Embryonic facial prominence (tissue), 1 donor: Measurements from ENCODE around the gene KIAA1671.
"Not testable (repeated sequence)": the region's sequence is repeated elsewhere in the genome, so short reads cannot be mapped to it uniquely, and the experiment has no call there.

ENCODE experiments used
- DNase-seq: peaks from one replicate; pipeline ENCODE4 v3.0.0-alpha.2; 2016; ENCODE audit errors: extremely low spot score

The KIAA1671 gene

DNA sequence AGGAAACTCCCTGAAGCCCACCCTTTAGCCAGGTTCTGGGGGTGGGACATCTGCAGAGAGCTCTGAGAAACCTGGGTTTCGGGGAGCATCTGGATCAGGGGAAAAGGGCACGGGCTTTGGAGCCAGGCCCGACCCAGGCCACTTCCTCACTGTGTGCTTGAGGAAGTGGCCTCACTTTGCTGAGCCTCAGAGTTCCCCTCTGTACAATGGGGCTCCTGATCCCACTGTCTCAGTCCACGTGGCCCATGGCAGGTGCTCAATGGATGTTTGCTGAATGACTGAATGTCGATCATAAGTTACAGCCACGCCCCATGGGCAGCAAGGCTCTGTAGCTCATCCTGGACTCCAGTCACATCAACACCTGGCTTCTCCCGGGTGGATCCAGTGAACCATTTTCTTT is 248.5 kb downstream of the KIAA1671 start:
- DNase-seq: no peak

DNA sequence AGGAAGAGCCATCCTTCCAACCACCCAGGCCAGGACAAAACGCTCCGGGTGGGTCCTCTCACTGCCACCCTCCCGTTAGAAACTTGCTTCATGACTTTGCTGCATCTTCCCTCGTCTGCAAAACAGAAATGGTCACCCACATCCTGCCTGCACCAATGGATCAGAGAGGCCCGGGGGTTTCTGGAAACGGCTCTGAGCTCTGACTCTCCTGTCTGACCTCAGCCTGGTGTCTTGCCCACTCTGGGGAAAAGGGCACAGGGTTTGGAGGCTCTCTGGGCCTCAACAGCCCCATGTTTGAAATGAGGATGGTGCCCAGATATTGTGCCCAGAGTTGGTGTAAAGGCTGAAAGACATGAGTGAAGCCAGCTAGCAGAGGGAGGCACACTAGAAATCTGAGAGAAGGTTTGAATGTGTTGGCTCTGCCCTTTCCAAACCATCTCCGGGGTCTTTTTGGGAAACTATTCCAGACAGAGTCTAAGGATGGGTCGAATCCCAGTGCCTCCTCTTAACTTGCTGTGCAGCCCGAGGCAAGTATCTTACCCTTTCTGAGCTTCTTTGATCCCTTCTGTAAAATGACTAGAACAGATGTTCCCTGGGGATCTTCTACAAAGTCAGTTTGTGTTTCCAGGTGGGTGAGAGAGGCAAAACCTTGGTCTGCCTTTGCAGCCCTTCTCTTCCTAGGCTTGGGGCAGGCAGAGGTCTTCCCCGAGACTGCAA is 249.2 kb downstream of the KIAA1671 start:
- DNase-seq: no peak

DNA sequence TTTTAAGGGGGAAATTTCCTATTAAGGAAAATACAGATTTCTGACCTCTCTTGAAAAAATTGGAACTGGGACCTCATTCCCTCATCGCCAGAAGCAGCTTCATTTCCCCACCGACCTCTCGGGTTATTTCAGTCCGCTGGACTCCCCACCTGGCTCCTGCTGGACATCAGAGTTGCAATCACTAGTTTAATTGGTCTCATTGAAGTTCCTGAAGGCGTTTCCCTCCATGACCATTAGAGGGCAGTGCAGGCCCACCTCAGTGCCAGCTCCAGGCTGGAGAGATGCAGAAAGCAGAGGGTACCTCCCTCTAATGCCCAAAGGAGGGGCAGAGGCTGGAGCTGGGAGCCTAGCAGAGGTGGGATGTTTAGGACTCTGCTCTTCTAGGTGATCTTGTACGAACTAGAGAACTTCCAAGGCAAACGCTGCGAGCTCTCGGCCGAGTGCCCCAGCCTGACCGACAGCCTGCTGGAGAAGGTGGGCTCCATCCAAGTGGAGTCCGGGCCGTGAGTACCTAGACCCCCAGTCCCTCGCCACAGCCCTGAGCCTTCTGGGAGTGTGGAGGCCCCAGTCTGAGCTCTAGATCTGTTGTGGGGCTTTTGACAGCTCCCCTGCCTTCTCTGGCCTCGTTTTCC is 249.9 kb downstream of the KIAA1671 start:
- DNase-seq: peak; percentile 12

DNA sequence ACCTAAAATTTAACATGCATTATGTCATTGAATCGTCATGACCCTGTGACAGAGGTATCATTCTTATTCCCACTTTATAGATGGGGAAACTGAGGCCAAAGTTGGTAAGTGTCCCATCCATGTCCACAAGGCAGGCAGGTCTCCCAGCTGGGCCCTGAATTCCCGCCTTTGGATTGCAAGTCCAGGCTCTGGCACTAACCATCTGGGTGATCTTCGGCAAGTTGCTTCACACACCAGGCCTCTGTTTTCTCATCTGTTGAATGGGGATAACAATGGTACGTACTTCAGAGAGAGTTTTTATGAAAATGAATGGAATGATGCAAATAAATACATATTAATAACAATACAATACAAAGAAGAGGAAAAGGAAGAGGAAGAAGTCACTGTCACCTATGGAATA is 250.6 kb downstream of the KIAA1671 start:
- no peak for DNase-seq

DNA sequence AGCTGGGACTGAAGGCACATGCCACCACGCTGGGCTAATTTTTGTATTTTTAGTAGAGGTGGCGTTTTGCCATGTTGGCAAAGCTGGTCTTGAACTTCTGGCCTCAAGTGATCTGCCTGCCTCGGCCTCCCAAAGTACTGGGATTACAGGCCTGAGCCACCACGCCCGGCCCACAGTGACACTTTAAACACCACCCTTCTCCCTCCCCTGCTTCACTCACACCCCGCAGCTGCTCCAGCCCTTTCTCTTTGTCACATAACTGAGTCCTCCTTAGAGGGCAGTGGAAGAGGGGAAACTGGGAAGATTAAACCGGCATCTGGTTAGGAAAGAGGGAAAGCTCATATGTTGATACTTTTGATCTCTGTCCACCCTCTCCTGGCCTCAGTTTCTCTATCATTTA is 252.0 kb downstream of the KIAA1671 start:
- DNase-seq: not testable (repeated sequence)

DNA sequence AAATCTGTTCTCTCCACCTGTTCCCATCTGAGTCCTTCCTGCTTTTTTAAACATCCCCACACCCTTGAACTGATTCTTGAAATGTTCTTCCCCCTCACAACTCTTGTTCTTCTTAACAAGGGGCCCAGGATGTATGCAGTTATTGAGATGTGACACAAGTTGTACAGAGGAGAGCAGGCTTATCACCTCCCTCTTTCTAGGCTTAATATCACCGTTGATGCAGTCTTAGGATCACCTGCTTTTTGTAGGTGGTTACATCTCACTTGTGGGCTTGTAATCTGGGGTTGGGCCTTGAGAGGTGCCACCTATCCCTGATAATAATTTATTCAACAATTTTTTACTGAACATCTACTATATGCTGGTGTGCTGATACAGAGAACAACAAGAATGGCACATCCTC is 253.3 kb downstream of the KIAA1671 start:
- DNase-seq: no peak

DNA sequence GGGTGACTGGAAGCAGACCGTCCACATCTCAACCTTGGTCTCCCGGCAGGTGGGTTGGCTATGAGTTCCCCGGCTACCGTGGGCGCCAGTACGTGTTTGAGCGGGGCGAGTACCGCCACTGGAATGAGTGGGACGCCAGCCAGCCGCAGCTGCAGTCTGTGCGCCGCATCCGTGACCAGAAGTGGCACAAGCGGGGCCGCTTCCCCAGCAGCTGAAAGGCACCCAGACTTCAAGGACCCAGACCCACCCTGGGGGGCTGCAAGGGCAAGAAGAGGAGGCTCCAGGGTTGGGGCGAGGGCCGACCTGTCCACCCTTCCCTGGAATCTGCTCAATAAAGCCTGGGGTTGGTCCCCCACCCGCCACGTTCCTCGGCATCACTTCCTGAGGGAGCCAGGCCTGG is 254.5 kb downstream of the KIAA1671 start:
- no peak for DNase-seq

DNA sequence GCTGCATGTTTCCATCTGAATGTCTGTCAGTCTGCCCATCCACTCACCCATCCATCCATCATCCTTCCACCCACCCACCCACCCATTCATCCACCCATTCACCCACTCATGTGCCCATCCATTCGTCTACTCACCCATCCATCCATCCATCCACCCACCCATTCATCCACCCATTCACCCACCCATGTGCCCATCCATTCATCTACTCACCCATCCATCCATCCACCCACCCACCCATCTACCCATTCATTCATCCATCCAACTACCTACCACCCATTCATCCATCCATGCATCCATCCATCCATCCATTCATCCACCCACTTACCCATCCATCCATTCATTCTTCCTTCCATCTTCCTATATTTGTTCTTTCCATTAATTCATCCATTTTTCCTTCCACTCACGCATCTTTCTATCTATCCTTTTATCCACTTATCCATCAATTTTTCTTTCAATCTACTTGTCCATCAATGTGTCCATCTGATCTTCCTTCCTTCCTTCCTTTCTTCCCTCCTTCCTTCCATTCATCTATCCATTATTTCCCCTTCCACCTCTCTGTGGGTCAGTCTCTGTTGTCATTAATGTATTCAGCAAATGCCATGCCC is 255.1 kb downstream of the KIAA1671 start:
- DNase-seq: no peak

DNA sequence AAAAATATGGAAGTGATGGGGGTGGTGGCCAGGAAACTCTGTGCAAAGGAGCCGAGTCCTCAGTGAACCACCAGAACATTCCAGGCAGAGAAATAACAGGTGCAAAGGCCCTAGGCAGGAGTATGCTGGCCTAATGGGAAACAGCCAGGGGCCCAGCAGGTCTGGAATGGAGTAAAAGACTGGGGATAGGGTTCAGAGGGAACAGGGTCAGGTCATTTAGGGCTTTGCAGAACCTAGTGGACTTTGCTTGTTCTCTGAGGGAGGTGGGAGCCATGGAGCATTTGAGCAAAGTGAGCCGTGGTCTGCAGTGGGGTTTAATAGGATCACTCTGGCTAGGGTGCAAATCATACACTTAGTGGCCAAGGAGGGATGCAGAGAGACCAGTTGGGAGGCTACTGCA is 255.8 kb downstream of the KIAA1671 start:
- no peak for DNase-seq

DNA sequence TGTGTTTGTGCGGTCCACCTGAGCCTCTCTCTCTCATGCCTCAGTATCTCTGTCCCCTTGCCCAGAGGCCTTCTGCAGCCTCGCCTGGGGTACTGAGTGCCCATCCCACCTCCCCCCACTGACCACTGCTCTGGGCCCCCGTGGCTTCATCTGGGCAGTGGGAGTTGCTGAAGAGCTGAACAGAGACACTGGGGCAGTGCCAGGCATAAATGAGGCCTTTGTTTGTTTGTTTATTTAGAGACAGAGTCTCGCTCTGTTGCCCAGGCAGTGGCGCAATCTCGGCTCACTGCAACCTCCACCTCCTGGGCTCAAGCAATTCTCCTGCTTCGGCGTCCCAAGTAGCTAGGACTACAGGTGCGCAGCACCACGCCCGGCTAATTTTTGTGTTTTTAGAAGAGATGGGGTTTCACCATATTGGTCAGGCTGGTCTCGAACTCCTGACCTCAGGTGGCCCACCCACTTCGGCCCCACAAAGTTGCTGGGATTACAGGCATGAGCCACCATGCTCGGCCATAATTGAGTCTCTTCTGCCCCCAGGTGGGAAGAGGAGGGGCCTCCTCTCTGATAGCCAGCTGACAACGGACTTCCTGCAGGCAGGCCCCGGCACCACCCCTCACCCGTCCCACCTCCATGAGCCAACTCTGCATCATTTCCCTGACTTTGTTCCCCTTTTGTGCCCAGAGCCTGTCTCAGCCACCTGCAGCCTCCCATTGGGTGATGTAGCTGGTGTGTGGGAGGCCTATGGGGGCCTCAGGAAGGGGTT is 256.4 kb downstream of the KIAA1671 start:
- DNase-seq: no peak

DNA sequence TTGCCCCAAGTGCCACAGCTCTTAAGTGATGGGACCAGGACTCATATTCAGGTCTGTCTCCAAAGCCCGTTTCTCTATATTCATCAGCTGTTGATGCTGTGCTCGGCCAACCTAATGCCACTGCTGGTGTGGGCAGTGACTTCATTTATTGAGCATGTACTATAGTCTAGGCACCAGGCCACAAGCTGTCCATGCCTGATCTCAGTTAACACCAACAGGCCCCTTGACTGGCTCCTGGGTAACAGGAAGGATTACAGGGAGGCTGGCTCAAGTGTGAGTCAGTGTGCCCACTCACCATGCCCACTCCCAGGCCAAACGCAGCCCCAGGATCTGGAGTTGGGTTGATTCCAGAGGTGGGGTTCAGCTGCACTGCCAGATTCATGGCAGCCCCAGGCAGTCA is 258.3 kb downstream of the KIAA1671 start:
- DNase-seq: no peak

DNA sequence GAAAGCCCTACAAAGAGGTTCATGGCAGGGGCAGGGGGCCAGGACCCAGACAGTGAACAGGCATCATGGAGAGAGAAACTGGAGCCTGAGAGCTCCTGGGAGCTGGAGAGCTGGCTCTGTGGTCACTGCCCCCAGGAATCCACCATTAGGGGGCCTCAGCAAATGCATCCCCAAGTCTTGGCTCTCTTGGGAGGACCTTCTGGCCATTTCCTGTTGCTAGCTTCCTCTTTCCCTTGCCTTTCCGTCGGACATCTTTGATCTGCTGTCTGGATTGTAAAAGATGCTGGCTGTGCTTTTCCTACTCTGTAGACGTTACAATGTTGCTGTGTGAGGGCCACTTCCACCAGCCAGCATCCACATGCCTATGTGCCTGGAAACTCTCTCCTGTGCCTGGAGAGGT is 259.8 kb downstream of the KIAA1671 start:
- DNase-seq: no peak

DNA sequence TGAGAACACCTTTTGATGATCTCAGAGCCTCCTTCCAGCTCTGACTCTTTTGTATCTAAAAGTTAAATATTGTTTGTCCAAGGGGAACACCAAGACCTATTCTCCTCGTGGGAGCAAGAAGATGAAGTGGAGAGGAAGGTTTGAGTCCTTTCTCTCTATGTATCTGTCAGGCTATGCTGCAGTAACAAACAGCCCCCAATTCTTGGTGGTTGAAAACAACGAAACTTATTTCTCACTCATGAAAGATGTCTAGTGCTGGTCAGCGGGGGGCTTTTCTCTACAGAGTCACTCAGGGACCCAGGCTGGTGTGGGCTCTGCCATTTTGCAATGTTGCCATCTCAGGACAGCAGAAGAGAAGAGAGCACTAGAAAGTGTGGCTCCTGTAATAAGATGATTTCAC is 260.7 kb downstream of the KIAA1671 start:
- DNase-seq: no peak

DNA sequence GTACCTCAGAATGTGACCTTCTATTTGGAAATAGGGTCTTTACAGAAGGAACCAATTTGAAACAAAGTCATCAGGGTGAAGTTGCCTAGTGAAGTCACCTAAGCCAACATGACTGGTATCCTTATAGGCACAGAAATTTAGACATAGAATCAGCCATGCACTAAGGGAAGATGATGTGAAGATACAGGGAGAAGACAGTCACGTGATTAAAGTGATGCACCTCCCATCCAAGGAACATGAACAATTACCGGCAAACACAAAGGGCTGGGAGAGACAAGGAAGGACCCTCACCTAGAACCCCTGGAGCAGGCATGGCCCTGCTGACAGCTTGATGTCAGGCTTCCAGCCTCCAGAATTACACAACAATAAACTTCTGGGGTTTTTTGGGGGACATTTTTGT is 263.7 kb downstream of the KIAA1671 start:
- DNase-seq: no peak

DNA sequence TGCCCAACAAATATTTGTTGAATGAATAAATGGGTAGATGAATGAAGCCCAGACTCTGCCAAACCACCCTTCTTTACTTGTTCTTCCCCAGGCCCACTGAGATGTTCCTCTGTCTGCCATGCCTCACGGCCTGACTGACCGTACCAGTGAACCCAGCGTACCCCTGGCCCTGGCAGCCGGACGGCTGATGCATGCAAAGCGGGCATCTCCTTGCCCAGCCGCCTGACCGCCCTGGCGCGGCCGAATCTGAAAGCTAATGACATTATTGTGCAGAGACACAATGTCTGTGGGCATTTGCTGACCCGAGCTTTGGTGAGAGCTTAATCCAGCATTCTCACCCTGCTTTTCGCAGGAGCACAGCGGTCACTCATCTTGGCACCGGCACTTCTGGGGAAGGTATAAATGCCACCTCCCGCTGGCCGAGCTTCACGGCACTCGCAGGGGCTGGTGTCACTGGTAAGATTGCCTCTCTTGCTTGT is 266.7 kb downstream of the KIAA1671 start, which contains the start of gene CRYBB2:
Gene CRYBB2 (plus strand): TSS at position 429 of the 479 bp plus-strand sequence. CDS start 1,791 bp downstream, outside the sequence.
- DNase-seq: no peak

DNA sequence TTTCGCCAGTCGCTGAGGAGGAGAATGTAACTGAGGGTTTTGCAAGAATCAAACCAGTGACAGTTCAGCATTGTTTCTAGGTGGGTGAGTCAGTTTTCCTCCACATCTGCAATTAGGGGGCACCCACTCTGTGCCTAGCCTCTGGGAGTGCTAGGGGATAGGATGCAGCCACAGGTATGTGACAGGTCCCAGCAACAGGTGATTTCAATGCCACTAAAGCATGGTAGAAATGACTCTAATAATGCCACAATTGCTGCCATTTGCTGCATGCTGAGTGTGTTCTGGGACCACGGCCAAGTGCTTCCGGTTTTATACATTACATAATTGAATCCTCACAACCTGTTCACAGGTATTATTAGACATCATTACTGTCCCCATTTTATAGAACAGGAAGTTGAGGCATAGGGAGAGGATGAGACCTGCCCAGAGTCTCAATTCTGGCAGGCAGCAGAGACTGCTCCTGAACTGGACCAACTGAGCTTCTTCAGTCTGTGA is 267.5 kb downstream of the KIAA1671 start:
- DNase-seq: no peak

DNA sequence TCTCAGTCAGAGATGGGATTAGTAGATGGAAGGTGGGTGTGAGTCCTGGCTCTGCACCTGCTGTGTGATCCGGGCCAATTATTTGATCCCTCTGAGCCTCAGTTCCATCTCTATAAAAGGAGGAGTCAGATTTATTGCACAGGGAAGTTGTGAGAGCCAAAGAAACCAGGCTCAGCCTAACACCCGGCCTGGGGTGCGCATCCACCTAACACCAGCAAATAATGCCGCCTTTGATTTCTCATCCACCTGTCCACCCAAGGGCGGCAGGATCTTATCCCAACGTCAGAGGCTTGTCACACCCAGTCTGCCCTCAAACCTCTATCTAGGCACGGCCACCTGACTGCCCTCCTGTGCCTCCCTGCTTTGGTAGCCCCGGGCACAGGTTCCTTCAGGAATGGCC is 269.3 kb downstream of the KIAA1671 start:
- DNase-seq: no peak

DNA sequence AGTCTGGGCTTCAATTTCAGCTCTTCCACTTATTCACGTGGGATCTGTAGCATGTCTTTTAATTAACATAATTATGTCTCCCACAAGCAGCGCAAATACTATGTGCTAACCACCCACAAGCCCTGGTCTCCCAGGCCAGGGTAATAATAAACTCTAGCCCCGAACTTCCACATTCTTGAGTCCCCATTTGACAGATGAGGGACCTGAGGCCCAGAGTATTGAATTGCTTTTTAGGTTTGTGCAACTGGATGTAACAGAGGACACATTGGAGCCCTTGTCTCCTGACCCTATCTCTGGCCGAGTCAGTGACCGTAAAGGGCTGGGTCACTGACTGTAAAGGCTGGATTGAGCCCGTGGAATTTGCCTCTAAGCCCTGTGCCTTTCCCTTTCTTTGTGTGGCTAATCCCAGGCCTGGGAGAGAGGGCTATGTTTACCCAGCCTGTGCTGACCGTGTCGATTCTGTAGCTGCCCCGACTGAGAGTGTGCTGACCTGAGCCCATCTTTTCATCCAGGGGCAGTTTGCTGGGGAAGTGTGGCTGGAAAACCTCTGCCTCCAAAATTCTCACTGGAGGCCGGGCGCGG is 270.8 kb downstream of the KIAA1671 start:
- DNase-seq: no peak

DNA sequence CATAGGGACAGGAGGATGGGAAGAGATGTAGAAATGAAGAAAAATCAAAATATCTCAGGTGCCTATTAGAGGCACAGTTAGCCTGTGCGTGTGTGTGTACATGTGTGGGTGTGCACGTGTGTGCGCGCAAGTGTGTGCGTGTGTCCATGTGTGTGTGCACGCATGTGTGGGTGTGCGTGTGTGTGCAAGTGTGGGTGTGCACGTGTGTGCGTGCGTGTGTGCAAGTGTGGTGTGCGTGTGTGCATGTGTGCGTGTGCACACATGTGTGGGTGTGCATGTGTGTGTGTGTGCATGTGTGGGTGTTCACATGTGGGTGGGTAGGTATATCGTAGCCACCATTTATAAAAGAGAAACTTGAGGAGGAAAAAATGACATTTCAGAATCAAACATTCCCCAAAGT is 276.3 kb downstream of the KIAA1671 start:
- DNase-seq: no peak

DNA sequence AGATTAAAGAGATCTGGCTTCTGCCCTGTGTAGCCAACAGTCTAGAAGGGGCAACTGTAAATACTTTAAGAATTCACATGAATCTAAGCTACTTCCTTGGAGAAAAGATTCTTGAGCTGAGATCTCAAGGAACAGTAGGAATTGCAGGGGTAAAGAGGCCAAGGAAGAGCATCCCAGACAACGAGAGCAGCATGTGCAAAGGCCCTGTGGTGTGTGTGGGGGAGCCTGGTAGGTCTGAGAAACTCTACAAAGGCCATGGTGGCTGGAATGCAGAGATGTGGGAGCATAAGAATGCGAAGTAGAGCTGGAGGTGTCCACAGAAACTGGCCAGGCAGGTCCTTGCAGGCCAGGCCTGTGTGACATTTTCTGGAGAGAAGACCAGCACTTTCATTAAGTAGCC is 278.2 kb downstream of the KIAA1671 start:
- not testable (repeated sequence) for DNase-seq

DNA sequence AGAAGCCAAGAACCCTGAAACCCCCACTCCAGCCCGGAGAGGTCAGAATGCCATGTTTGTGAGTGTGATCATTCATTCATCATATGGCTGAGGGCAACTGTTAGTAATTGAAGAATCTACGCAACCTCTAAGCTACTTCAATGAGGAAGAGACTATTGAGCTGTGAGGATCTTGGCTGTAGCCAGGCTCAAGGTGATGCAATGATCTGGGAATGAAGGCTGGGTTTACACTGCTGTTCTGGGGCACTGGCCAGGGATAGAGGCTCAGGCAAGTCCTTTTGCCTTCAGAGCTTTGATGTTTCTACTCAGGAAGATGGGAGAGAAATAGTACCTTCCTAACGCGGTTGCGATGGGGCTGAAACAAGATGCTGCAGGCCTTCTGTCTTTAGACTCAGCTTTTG is 279.8 kb downstream of the KIAA1671 start:
- DNase-seq: no peak

DNA sequence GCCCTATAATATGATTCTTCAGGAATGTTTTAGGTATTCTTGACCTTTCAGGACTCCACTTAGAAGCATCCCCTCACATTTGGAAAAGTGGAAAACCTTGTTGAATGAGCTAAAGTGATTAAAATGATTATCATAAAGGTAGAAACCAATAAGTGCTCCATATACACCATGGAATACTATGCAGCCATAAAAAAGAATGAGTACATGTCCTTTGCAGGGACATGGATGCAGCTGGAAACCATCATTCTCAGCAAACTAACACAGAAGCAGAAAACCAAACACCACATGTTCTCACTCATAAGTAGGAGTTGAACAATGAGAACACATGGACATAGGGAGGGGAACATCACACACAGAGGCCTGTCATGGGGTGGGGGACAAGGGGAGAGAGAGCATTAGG is 281.2 kb downstream of the KIAA1671 start:
- DNase-seq: not testable (repeated sequence)
